HEK293T (cell line): Measurements from ENCODE around the gene MASP1.

Experiments used
- ARNT ChIP-seq: fragments of 450-650 bp; IDR thresholded peaks from 2 replicates; pipeline ENCODE4 v1.6.1; 2017; ENCODE audit warnings: mild to moderate bottlenecking
- BHLHE40 ChIP-seq: fragments of 450-650 bp; IDR thresholded peaks from 2 replicates; pipeline ENCODE4 v1.6.1; 2016; ENCODE audit warnings: mild to moderate bottlenecking, moderate library complexity, borderline replicate concordance
- CTBP1 ChIP-seq: fragments of 450-650 bp; IDR thresholded peaks from 2 replicates; pipeline ENCODE4 v1.6.1; 2016; ENCODE audit warnings: borderline replicate concordance
- FOXM1 ChIP-seq: fragments of 450-650 bp; IDR thresholded peaks from 2 replicates; pipeline ENCODE4 v1.6.1; 2017; ENCODE audit warnings: mild to moderate bottlenecking, borderline replicate concordance
- HDGF ChIP-seq: fragments of 450-650 bp; IDR thresholded peaks from 2 replicates; pipeline ENCODE4 v1.6.1; 2017; ENCODE audit warnings: antibody characterized with exemption, borderline replicate concordance
- LEF1 ChIP-seq: fragments of 450-650 bp; IDR thresholded peaks from 2 replicates; pipeline ENCODE4 v1.6.1; 2017; ENCODE audit warnings: mild to moderate bottlenecking, borderline replicate concordance
- SUZ12 ChIP-seq: fragments of 450-650 bp; IDR thresholded peaks from 2 replicates; pipeline ENCODE4 v1.6.1; 2016; ENCODE audit warnings: mild to moderate bottlenecking
- ZNF384 ChIP-seq: fragments of 450-650 bp; IDR thresholded peaks from 2 replicates; pipeline ENCODE4 v1.6.1; 2016

GRCh38 chr3:187266691-187267090, 24.8 kb downstream of the MASP1 start:
- TF ChIP-seq ZNF384 (no peak), ARNT (no peak), HDGF (no peak), SUZ12 (no peak), CTBP1 (no peak), LEF1 (no peak), BHLHE40 (no peak), FOXM1 (no peak)
